Thyroid gland (tissue), 4 donors: ENCODE measurements around the gene ITGAE.

Experiments
- CTCF ChIP-seq, 6 experiments: fragments of 200-600 bp in 3 of 6; fragments of 450-650 bp in 3 of 6; sonication (generic) in 3 of 6; IDR thresholded peaks; one replicate each; pipeline ENCODE4 v1.5.1; 2016 to 2019; ENCODE audit warnings: antibody characterized with exemption in 6 of 6, mild to moderate bottlenecking in 2 of 6, inconsistent platforms in 1 of 6, moderate library complexity in 1 of 6
- POLR2A ChIP-seq, 2 donors: fragments of 450-650 bp; IDR thresholded peaks; one replicate each; pipeline ENCODE4 v1.6.1; 2017; ENCODE audit warnings: antibody characterized with exemption in 2 of 2, mild to moderate bottlenecking in 2 of 2, moderate library complexity in 1 of 2

- TF ChIP-seq CTCF (IDR thresholded peaks at IDR 0.05), result no peak
- TF ChIP-seq POLR2A (IDR thresholded peaks at IDR 0.05), result no peak
Observed at GRCh38 chr17:3688027-3688553, 112.9 kb downstream of the ITGAE start.
